ENCODE results near the gene REX1BD.
A peak's percentile ranks its signal among the peaks of the same experiment; 100 is the strongest.
"Not testable (repeated sequence)": the region's sequence is repeated elsewhere in the genome, so short reads cannot be mapped to it uniquely, and the experiment has no call there.

REX1BD gene

DNA sequence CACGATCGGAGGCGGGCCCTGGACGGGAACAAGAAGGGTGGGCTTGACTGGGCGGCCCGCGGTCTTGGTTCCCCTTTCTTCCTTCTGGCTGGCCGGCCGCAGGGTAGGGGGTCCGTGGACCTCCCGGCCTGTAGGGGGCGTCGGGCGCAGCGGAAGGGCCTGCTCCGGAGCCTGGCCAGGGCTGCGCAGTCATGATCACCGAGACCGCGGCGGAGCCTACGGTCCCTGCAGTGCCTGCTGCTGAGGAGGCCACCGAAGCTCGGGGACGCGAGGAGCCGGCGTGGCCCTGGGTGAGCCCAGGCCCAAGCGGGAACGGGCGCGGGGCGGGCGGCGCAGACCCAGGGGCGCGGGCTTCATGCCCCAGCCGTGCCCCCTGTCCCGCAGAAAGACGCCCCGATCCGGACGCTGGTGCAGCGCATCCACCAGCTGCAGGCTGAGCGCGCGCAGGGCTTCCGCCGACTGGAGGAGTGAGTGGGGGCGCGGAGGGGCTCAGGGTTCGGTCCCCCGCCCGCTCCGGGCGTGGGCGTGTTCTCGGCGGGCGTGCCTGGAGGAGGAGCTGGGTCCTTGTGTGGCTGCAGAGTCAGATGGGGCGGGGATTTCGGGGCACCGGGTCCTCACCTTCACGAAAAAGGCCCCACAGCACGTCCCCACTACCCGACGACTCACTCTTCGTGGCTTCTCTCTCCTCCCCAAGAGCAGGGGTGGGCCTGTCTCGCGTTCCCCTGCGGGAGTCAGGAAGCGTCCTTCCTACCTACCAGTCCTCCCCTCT, at the start of gene REX1BD:
REX1BD (plus strand) TSS at position 188 of the 769 bp plus-strand sequence; CDS start at position 192, 4 bp downstream.
- DNase-seq (ENCODE audit: low read depth): peak; percentile 25
- peak within 1 kb of the TSS; percentile 84 for H3K4me3 ChIP-seq (ENCODE audit: low read depth, low read length)
- peak; percentile 91 for TF ChIP-seq CTCF (IDR thresholded peaks at IDR 0.05; ENCODE audit: control insufficient read depth, extremely low read depth, insufficient read depth)

- TF ChIP-seq CTCF (IDR thresholded peaks at IDR 0.05; ENCODE audit: control insufficient read depth, extremely low read depth, insufficient read depth): no peak
- no peak overlapping the region for H3K4me3 ChIP-seq (ENCODE audit: low read depth, low read length)
- no peak for DNase-seq (ENCODE audit: low read depth)
These were observed 49.2 kb upstream of the REX1BD start for GRCh38 chr19:18539372-18539771.

GRCh38 chr19:18540200-18540599, 48.4 kb upstream of the REX1BD start:
- not testable (repeated sequence) for H3K4me3 ChIP-seq (ENCODE audit: low read depth, low read length); DNase-seq (ENCODE audit: low read depth)

- DNase-seq (ENCODE audit: low read depth): no peak
- H3K4me3 ChIP-seq (ENCODE audit: low read depth, low read length): peak overlapping the region; percentile 76; the same call in 1 of the 2 replicates
- TF ChIP-seq CTCF (IDR thresholded peaks at IDR 0.05; ENCODE audit: control insufficient read depth, extremely low read depth, insufficient read depth): no peak
These were observed 47.2 kb upstream of the REX1BD start for GRCh38 chr19:18541258-18541991.

- H3K4me3 ChIP-seq (ENCODE audit: low read depth, low read length): peak overlapping the region; percentile 76
- DNase-seq (ENCODE audit: low read depth): no peak
- no peak for TF ChIP-seq CTCF (IDR thresholded peaks at IDR 0.05; ENCODE audit: control insufficient read depth, extremely low read depth, insufficient read depth)
These were observed 46.3 kb upstream of the REX1BD start for GRCh38 chr19:18541992-18542940.

GRCh38 chr19:18542941-18543813, 45.4 kb upstream of the REX1BD start, which contains the start of gene FKBP8:
TSS of gene FKBP8 (minus strand) at chr19:18543573. CDS start at chr19:18541970, 1,603 bp downstream.
- H3K4me3 ChIP-seq (ENCODE audit: low read depth, low read length): peak within 1 kb of the TSS; percentile 76
- peak; percentile 64 for DNase-seq (ENCODE audit: low read depth)
- no peak for TF ChIP-seq CTCF (IDR thresholded peaks at IDR 0.05; ENCODE audit: control insufficient read depth, extremely low read depth, insufficient read depth)
